ENCODE data around the gene CYP2E1.
"Not testable (repeated sequence)": the region's sequence is repeated elsewhere in the genome, so short reads cannot be mapped to it uniquely, and the experiment has no call there.

The CYP2E1 gene

GRCh38 chr10:133569801-133570200 is 42.6 kb downstream of the CYP2E1 start:
- not testable (repeated sequence) for DNase-seq (ENCODE audit: low read depth in 2 of 2)

- not testable (repeated sequence) for DNase-seq (ENCODE audit: low read depth in 2 of 2)
Observed at GRCh38 chr10:133572055-133572454, 44.9 kb downstream of the CYP2E1 start.

GRCh38 chr10:133573460-133573859 is 46.3 kb downstream of the CYP2E1 start:
- not testable (repeated sequence) for DNase-seq (ENCODE audit: low read depth in 2 of 2)

GRCh38 chr10:133577037-133577436 is 49.9 kb downstream of the CYP2E1 start:
- not testable (repeated sequence) for DNase-seq (ENCODE audit: low read depth in 2 of 2)
